ENCODE results near the gene COL4A3. TPM values are rescaled to one million over a fixed set of nuclear protein-coding genes. Genes with fewer than 3 reads are reported as not detected.
A peak's percentile ranks its signal among the peaks of the same experiment; 100 is the strongest.
"Not testable (repeated sequence)": the region's sequence is repeated elsewhere in the genome, so short reads cannot be mapped to it uniquely, and the experiment has no call there.

The COL4A3 gene
- total RNA-seq, 1 donor from 2014 or later, result 4.5 TPM

DNA sequence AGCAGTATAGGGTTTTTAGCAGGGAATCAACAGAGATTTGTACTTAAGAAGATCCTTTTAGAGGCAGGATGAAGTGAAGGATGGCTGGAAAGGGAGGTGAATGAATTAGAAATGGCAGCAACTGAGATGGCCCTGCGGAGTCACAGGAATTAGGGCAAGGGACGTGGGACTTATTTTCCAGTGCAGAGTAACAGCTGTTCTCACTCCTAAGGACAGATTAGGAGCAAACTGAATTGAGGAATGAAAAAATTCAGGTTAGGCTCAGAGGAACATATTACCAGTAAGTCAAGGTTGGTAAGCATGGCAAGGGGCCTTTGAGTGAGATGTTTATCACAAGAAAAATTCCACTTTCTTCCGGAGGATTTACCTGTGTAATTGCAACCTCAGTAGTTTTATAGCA is 34.4 kb downstream of the COL4A3 start:
- ATAC-seq (no peak), DNase-seq (no peak)
- intact Hi-C loops (cut with micrococcal nuclease), result no loop called here

DNA sequence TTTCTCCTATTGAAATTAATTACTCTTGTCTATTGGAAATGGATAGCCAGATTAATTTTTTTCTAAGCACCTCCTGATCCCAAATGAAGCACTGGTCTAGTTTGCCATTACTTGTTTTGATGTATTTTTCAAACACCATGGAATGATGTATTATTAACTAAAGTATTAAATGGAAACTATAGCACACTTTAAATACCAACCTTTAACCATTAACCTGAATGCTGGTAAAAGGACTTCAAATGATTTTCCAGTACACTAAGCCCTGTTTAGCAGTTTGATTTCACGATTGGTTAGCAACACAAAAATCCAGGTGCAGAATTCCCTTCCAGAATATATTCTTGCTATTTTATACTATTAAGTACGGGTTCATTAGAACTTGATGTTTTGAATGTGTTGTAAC is 37.3 kb downstream of the COL4A3 start:
- DNase-seq, result no peak
- ATAC-seq, result no peak
- intact Hi-C loops (cut with micrococcal nuclease), result no loop called here

DNA sequence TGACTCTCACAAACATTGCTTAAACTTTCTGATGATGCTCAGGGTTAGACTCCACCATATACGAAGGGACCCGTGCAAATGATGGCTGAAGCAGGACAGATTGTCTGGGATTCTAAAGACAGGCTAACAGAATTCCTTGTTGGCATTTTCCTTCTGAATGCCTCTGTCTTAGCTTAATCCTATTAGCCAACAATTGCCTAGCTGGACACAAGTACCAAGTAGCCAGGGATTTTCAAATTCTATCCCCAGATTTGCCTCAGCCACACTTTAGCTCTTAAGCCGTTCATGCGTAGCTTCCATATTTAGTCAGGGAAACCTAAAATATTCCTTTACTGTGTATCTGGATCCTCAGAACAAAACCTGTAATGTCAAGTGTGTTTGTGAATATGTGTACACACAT is 40.0 kb downstream of the COL4A3 start:
- ATAC-seq, result no peak
- DNase-seq, result no peak
- intact Hi-C loops (cut with micrococcal nuclease), result no loop called here

DNA sequence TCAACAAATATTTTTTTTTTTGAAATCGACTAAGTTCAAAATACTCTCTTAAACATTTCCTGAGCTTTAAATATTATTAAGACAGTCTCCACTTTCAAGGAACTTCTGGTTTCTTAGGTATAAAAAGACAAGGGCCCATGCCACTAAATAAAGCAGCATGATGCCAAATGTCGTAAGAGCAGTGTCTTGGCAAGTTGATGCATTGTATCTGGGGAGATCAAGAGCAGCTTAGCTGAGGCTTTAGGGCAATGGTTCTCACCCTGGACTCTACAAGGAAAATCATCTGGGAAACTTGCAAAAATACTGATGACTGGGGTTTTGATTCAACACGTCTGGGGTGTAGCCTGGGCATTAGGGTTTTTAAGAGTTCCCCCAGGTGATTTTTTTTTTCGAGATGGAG is 41.3 kb downstream of the COL4A3 start:
- intact Hi-C loops (cut with micrococcal nuclease), result no loop called here
- DNase-seq (no peak), ATAC-seq (no peak)

DNA sequence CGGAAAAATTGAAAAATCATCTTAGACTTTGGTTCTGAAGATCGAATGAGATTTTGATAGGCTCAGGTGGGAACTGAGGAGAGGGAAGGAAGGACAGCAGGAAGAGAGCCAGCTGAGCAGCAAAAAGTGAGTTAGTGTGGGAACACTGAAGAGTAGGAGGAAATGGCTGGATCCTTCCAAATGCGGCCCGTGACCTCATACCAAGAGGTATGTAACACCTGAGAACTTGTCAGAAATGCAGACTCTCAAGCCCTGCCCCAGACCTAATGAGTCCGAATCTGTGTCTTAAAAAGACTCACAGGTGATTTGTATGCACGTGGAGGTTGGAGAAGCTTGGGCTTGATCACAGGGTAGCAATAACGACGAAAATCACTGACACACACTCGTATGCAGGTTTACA is 42.0 kb downstream of the COL4A3 start:
- ATAC-seq (no peak), DNase-seq (no peak)
- intact Hi-C loops (cut with micrococcal nuclease), result no loop called here

DNA sequence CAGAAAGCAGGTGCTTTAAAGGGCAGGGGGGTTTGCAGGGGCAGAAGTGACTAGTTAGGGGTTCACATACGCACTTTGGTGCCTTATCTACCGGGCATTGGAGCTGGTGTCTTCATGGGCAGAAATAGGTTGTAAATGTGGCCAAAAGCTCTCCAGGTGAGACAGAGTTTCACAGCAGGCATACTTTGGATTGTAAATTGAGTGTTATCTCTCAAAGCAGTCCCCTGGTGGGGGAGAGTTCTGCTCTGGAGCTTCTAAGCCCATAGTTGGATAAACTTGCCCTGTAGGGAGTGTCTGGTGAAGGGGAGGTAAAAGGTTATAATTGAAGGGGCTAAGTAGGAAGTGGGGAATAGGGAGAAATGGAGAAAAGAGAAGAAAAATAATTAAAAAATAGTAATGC is 43.1 kb downstream of the COL4A3 start:
- no peak for ATAC-seq
- no peak for DNase-seq
- intact Hi-C loops (cut with micrococcal nuclease), result no loop called here

DNA sequence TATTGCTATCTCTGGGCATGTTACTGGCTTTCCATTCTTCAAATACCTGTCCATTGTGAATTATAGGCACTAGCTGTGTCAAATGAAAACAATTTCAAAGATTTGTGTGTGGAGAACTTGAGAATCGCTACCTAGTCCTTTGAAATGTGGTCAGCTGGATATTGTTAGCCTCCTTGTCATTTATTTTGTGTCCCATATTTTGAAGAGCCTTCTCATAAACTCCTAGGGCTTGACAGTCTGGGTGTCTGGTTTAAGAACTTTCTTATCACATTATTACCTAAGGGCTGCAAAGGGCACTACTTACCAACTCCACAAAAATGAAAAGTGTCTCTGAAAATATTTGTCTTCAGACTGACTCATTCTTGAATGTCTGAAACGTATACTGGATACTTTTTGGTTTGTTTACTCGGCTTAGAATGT is 50.2 kb downstream of the COL4A3 start:
- ATAC-seq (no peak), DNase-seq (no peak)
- intact Hi-C loops (cut with micrococcal nuclease), result no loop called here

DNA sequence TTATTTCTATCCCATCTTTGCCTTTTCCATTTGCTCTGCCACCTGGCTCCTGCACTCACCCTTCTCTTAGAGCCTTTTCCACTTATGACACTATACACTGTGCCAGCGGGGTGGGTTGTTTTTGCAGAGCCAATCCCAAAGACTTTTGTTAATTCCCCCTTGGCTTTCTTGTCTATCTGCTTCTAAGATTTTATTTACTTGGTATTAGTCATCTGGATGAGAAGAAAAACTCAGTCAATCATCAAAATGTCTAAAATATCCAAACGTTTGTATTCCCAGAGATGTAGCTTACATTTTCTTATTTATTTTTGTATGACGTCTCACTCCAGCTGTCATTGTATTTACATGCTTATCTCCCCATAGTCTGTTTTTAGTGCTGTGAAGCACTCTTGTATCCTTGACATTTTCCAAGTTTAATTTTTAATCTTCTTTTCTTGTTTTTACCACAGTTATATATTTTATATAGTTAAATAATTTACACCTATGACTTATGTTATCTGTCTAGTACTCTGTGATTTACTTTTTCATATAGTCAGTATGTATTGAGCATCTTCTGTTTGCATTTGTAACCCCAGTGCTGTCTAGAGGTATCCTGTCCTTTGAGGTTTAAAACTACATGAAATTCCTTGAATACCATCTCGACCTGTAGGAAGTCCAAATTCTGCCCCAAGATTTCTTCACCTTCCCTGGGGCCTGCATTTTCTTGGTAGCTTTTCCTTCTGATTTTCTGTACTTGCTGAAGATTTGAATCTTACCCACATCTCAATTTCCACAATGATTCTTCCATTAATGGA is 55.1 kb downstream of the COL4A3 start:
- ATAC-seq (no peak), DNase-seq (no peak)
- intact Hi-C loops (cut with micrococcal nuclease), result no loop called here

DNA sequence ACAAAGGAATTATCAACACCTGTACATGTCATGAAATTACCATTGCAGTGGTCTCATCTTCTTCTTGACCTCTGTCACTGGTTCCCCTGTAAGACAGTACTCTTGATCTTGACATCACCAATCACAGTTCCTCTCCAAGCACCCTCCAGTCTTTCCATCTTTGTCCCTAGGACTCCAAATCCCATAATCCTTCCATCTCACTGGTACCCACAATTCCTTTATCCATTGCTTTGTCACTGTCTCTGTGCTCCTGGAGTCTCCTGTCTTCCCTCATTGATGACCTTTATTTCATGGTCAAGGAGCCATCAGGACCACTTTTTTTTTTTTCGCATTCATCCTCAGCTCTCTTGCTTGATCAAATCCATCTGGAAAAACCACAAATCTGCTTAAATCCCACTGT is 56.7 kb downstream of the COL4A3 start:
- intact Hi-C loops (cut with micrococcal nuclease), result no loop called here
- ATAC-seq (no peak), DNase-seq (no peak)

DNA sequence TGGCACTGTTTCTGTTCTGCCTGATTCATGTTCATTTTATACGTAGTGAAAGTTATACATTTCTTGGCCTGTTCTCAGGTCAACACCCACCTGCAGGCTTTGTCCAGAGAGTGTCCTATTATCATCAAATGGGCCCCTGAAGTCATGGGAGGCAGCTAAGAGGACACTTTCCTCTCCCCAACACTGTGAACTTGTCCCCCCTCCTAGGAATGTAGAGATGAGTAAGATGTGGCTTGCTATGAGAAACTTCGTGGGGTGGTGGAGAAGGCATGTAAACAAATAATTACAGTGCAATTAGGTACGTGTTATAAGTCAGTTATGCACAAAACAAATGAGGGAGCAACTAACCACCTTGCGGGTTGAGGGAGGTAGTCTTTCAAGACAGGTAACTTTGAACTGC is 57.9 kb downstream of the COL4A3 start:
- DNase-seq (no peak), ATAC-seq (no peak)
- intact Hi-C loops (cut with micrococcal nuclease), result no loop called here

DNA sequence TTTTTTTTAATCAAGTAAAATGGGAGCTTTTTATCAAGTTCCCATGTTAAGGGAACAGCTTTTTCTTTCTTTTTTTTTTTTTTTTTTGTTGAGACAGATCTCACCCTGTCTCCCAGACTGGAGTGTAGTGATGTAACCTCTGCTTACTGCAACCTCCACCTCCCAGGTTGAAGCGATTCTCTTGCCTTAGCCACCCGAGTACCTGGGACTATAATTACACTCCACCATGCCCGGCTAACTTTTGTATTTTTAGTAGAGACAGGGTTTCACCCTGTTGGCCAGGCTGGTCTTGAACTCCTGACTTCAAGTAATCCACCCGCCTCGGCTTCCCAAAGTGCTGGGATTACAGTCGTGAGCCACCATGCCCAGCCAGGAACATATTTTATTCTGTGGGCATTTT is 61.2 kb downstream of the COL4A3 start:
- intact Hi-C loops (cut with micrococcal nuclease); DNase-seq; ATAC-seq: not testable (repeated sequence)

DNA sequence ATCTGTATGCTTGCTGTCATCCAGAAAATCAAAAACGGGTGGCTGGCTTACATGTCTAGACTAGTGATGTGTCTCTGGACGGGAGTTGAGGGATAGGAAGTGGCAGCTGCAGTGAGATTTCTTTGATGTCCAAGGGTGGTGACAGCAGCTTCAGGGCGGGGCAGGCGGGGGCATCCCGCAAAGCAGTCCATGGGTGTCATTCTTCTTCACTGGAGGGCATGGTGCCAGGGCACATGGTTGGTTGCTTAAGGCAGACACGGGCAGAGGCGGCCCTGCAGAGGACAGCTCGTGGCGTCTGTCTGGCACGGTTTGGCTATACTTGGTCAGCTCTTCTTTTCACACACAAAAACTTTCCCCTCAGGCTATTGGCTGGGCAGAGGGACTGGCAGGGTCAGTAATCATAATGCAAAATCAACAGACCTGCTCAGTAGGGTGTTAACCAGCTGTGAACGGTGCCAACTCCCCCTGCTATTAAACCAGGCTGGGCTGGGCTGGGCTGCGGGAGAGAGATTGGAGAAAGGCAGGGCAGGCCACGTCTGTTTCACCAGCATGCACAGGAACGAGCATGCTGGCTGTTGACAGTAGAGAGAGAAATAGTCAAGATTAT is 63.7 kb downstream of the COL4A3 start:
- ATAC-seq (peak; percentile 94), DNase-seq (peak; percentile 78)
- intact Hi-C loops (cut with micrococcal nuclease), result no loop called here

DNA sequence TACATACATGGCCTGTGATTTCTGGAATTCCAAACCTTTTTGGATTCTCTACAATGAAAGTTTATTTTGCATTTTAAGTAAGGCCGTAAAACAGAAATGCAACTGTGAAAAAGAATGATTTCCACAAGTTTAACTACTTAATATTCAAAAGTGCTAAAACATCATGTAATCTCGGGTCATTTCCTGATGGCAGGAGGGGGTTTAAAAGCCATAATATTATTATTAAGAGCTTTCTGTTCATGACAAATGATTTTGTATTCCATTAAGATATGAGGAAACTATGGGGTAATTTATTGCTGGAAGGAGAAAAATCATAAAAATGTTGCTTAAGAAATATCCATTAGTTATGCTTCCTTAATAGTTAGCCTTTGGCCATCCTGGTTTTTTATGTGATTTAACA is 65.7 kb downstream of the COL4A3 start:
- intact Hi-C loops (cut with micrococcal nuclease), result no loop called here
- no peak for ATAC-seq
- DNase-seq, result no peak

DNA sequence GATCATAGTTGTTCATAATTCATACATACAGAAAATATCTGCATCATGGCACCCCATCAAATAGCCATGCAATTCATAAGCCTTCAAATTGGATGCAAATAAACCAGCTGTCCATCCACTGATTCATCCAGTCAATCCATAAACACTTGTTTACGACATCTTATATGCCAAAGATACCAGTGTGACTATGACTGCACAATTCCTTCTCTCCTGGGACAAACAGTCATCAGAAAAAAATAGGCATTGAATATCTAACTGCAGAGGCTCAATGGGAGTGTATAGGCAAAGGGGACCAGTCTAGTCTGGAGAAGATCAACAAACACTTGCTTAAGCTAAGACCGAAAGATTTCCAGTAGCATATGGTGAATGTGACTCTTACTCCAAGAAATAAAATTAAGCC is 70.0 kb downstream of the COL4A3 start:
- DNase-seq (no peak), ATAC-seq (no peak)
- intact Hi-C loops (cut with micrococcal nuclease), result no loop called here

DNA sequence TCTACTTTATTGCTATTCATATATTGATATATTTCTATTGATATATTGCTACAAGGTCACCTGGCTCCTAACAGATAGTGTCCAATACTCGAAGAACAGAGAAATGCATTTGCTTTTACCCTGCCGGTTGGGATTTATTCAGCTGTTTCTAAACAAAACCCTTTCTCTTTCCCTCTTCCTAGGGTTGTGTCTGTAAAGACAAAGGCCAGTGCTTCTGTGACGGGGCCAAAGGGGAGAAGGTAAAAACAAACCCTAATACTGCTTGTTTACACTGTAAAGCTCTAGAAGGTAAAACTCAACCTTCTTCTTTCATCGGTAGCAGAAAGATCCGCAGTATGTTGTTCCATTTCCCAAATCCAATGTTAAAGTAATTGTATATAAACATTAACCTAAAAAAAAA is 73.4 kb downstream of the COL4A3 start:
- no peak for DNase-seq
- ATAC-seq, result no peak
- intact Hi-C loops (cut with micrococcal nuclease), result loop anchor here (2.0 kb wide), 1 partner anchor 109 kb away; no protein-coding TSS in a partner anchor

DNA sequence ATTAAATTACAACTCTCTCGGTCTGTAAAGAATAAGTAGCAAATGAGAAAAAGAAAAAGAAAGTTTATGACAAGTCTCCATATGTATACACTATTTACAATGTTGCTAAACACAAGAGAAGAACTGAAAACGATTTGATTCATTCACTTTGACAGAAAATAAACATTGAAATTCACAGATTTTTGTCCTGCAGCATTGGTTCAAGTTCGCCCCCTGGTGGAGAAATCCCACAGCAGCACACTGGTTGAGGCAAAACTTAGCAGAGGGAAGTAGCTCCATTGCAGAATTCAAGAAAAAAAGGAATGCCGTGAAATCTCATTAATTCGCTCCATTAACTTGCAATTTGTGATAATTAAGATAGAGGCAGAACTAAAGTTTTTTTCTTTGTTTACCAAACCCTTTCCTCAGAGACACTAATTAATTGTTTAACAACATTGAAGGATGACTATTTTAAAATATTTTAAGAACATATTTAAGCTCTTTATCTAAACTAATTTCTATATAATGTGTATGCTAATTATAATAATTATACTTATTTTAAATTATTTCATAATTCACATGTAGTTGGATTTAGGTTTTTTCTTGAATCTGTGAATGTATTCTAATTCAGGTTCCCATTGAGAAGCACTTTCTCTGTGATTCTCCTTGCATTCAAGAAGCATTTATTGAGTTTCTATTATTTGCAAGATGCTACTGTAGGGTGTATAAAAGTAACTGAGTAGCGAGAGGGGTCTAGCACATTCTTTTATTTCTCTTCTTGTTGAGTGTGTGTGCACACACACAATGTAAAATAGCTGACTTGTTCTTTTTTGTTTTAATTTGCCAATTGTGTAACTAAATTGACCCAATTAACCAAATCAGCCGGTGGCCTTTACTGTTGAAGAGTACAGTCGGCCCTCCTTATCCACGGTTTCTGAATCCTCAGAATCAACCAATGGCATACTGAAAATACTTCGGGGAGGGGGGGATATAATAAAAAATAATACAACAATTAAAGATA is 74.1 kb downstream of the COL4A3 start:
- peak; percentile 76 for DNase-seq
- intact Hi-C loops (cut with micrococcal nuclease), result no loop called here
- peak; percentile 44 for ATAC-seq

DNA sequence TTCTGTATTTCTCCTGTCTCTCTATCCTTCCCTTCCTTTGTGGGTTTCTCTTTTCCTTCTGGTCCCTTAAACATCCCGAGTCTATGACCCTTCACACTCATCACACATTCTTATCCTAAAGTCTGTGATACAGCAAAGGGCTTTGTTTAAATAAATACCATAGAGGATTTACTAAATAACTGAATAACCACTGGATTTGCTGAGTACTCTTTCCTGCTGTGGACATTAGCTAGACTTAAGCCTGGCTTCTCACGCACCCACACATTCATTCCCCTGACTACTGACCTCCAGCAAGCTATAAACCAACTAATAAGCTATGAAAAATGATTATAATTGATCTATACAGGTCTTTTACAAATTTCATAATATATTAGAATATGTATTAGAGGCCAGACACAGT is 76.6 kb downstream of the COL4A3 start:
- intact Hi-C loops (cut with micrococcal nuclease), result no loop called here
- ATAC-seq (no peak), DNase-seq (no peak)

DNA sequence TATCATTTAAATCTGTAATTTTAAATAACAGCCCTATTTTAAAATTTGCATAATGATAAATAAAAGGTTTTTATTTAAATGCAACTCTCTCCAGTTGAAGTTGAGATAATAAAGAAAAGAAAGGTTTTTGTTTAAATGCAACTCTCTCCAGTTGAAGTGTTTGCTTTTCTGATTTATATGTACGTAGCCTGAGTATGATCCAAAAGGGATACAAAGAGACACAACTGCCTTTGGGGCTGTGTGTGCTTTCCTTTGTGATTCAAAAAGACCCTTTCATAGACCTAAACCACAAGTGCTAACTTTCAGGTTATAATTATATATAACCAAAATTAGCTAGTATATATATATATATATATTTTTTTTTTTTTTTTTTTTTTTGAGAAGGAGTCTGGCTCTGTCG is 84.5 kb downstream of the COL4A3 start:
- intact Hi-C loops (cut with micrococcal nuclease), result no loop called here
- DNase-seq, result no peak
- no peak for ATAC-seq

DNA sequence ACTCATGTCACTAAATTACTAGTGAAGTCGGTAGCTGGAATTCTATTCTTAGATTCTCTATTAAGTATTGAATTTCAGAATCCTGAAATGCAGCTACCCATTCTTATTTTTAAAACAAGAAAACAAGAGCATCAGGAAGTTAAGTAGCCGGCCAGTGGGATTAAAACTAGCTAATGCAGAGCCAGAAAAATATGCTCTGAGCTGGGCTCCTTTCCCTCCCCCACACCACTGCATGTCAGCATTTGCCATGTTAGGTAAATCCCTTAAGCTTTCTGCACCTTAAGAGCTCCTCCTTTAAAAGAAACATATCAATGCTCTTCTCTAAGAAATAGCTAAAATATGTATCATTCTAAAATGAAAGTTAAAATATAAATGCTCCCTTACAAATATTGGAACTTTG is 88.4 kb downstream of the COL4A3 start:
- no peak for ATAC-seq

DNA sequence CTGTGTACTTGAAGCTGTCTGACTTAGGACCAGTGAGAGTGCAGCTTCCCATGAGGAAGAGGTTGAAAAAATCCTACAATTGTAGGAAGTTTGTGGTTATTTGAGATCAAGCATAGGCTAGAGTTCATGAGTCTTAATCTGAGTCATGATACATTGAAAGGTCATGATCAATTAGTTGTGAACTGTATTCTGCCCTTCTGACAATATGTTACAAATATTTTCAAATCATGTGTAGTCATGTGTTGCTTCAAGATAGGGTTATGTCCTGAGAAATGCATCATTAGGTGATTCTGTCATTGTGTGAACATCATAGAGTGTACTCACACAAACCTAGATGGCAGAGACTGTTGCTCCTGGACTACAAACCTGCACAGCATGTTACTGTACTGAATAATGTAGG is 92.2 kb downstream of the COL4A3 start:
- ATAC-seq (no peak), DNase-seq (no peak)
- intact Hi-C loops (cut with micrococcal nuclease), result no loop called here

More for the DNA sequence above, 88.4 kb downstream of the COL4A3 start:
- no peak for DNase-seq
- intact Hi-C loops (cut with micrococcal nuclease), result no loop called here
